Immature natural killer cell (primary cell): Measurements from ENCODE around the gene SMIM22. TPM values are rescaled to one million over a fixed set of nuclear protein-coding genes. Genes with fewer than 3 reads are reported as not detected.

Experiments used
- DNase-seq, 3 donors: peaks; one replicate each; pipeline ENCODE4 v3.0.0; 2022; ENCODE audit warnings: mixed read lengths in 1 of 3
- H3K27ac Mint-ChIP-seq, 6 donors: one replicate each; pipeline ENCODE4 v1.8.0; 2020; ENCODE audit warnings: mixed read lengths in 6 of 6, mild to moderate bottlenecking in 5 of 6, inconsistent platforms in 4 of 6, moderate library complexity in 3 of 6
- H3K27me3 Mint-ChIP-seq, 3 donors: one replicate each; pipeline ENCODE4 v1.8.0; 2020 to 2021; ENCODE audit warnings: low read depth in 3 of 3, mild to moderate bottlenecking in 3 of 3, mixed read lengths in 3 of 3, moderate library complexity in 3 of 3, inconsistent platforms in 1 of 3
- H3K36me3 Mint-ChIP-seq, 3 donors: one replicate each; pipeline ENCODE4 v1.8.0; 2020; ENCODE audit warnings: mixed read lengths in 3 of 3, inconsistent platforms in 2 of 3, mild to moderate bottlenecking in 2 of 3
- H3K4me1 Mint-ChIP-seq, 2 donors: one replicate each; pipeline ENCODE4 v1.8.0; 2020; ENCODE audit warnings: inconsistent platforms in 2 of 2, mild to moderate bottlenecking in 2 of 2, mixed read lengths in 2 of 2, moderate library complexity in 1 of 2
- H3K4me3 Mint-ChIP-seq, 5 donors: one replicate each; pipeline ENCODE4 v1.8.0; 2020; ENCODE audit warnings: mild to moderate bottlenecking in 5 of 5, mixed read lengths in 5 of 5, inconsistent platforms in 3 of 5, moderate library complexity in 3 of 5
- H3K9me3 Mint-ChIP-seq, 6 donors: one replicate each; pipeline ENCODE4 v1.8.0; 2020; ENCODE audit warnings: mild to moderate bottlenecking in 6 of 6, mixed read lengths in 6 of 6, inconsistent platforms in 4 of 6, moderate library complexity in 3 of 6
- polyA plus RNA-seq, 3 donors: library from polyadenylated mRNA; unstranded; fragments of 300-500 nt; fragmentation: Illumina TruSeq; gene quantifications; one replicate each; pipeline ENCODE4 v1.2.3, GENCODE V29; 2021

Gene SMIM22
- polyA plus RNA-seq, result not detected

- H3K27ac Mint-ChIP-seq, result no peak within 1 kb of the TSS
- H3K4me1 Mint-ChIP-seq, result peaks cover 0 to under 1% of the 10 kb centered on the region in 2 donors
- H3K27me3 Mint-ChIP-seq, result peaks cover 0 to 2% (median 0%) of the 10 kb centered on the region in 3 donors
- no peak within 1 kb of the TSS for H3K4me3 Mint-ChIP-seq
- H3K36me3 Mint-ChIP-seq, result no peaks in the 10 kb centered on the region
- no peak for DNase-seq
- no peaks in the 10 kb centered on the region for H3K9me3 Mint-ChIP-seq
These were observed at the start of gene SMIM22 for GRCh38 chr16:4795181-4795827. TSS of gene SMIM22 (plus strand) at chr16:4795369. CDS start at chr16:4795735, 366 bp downstream.

GRCh38 chr16:4746215-4746614 lies 49.0 kb upstream of the SMIM22 start:
- Mint-ChIP-seq H3K9me3 (no peaks in the 10 kb centered on the region), H3K27me3 (peaks cover 0 to 4% (median 1%) of the 10 kb centered on the region in 3 donors), H3K4me3 (no peak overlapping the region), H3K36me3 (peaks cover 0 to 3% (median 0%) of the 10 kb centered on the region in 3 donors), H3K4me1 (peaks cover 9 to 11% of the 10 kb centered on the region in 2 donors), H3K27ac (peak overlapping the region in 1 of 6 donors; percentile 7)
- no peak for DNase-seq

DNA sequence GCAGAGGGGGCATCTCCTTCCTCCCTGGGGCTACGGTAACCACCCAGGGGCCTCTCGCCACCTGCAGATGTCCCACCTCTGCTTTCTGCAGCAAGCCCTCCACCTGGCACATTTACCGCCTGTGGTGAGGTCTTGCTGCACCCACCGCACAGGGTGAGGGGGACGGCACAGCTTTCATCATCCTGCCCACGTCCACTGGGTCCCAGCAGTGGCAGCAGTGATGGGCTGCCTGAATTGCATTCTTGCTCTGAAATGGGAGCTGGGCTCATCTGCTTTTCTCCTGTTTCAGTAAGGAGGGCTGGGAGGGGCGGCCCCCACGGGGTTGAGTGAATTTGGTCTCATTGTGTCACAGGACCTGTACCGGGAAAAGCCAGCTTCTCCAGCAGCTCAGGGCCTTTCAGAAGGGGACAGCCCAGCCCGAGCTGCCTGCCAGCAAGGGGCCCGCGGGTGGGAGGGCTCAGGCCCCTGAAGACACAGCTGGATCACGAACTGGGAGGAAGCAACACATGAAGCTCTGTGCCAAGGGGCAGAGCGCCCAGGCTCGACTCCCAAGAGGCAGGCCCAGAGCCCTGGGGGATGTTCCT lies 48.1 kb upstream of the SMIM22 start:
- Mint-ChIP-seq H3K9me3 (no peaks in the 10 kb centered on the region), H3K4me3 (no peak overlapping the region), H3K4me1 (peaks cover 9 to 11% of the 10 kb centered on the region in 2 donors), H3K36me3 (peaks cover 0 to 3% (median 3%) of the 10 kb centered on the region in 3 donors), H3K27ac (no peak overlapping the region), H3K27me3 (peaks cover 0 to 4% (median 1%) of the 10 kb centered on the region in 3 donors)
- no peak for DNase-seq

DNA sequence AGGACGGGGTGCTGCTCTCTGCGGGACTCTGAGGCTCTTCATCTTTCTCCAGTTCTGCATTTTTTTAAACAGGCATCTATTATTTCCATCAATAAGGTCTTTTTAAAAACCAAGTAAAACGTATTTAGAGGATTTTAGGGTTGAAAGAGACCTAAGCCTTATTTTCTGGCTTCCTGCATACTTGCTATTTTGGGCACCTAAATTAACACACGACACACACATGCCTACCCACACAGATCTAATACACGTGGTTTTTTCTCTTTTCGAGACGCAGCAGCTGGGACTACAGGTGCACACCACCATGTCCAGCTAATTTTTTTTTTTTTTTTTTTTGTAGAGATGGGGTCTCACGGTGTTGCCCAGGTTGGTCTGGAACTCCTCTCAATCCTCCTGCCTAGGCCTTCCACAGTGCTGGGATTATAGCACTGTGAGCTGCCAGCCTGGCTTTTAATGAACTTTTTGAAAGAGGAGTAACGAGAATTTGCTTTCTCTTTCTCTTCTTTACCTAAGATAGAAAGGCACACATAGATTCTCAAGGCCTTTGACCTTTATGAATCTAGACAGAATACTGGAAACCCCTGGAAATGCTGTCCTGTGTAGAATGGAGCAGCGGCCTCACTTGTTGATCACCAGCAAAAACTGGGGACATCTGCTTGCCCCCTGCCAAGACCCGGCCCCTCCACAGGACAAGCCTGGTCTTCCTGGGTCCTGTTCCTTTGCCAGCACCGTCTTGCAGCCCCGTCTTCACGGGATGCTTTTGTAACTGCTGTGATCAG lies 47.1 kb upstream of the SMIM22 start:
- DNase-seq, result no peak
- peaks cover under 1 to 4% (median 3%) of the 10 kb centered on the region in 3 donors for H3K36me3 Mint-ChIP-seq
- H3K4me3 Mint-ChIP-seq, result peak overlapping the region in 2 of 5 donors; percentile 27 to 47
- H3K9me3 Mint-ChIP-seq, result no peaks in the 10 kb centered on the region
- peak overlapping the region; percentile 23 to 72 (median 59) for H3K27ac Mint-ChIP-seq
- H3K27me3 Mint-ChIP-seq, result peaks cover 0 to 4% (median 1%) of the 10 kb centered on the region in 3 donors
- H3K4me1 Mint-ChIP-seq, result peaks cover 9 to 11% of the 10 kb centered on the region in 2 donors

DNA sequence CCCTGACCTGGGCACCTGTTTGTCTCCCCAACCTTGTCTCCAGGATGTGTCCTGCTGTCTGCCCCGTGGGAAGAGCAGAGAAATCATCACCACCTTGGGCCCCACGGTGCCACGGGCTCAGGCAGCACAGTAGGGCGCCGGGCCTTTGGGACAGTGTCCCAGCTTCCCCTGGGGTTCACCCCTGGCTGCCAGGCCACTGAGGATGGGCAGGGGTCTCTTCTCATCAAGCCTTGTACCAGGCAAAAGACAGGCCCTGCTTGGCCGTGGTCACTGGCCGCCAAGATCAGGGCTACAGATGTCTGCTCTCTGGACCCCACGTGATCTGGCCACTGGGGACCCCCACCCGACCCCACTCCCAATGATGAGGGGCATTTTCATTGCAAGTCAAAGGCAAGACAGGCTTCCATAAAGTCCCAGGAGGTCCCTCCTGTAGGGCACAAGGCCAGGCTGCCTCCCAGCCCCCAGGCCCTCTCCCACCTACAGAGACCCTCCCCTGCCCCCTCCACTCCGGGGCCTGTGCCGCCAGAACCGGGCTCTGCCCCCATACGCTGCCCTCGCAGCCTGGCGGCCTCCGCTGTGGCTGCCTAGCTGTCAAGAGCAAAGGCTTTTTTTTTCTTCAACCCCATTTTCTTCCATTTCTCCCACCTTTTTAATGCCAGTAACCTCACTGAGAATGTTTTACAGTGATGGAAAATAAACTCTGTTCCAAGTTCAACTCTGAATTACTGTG lies 46.3 kb upstream of the SMIM22 start:
- Mint-ChIP-seq H3K9me3 (no peaks in the 10 kb centered on the region), H3K27me3 (peaks cover 0 to 2% (median 1%) of the 10 kb centered on the region in 3 donors), H3K27ac (peak overlapping the region in 1 of 6 donors; percentile 70), H3K4me3 (no peak overlapping the region), H3K36me3 (peaks cover 3 to 6% (median 4%) of the 10 kb centered on the region in 3 donors), H3K4me1 (peaks cover 9 to 11% of the 10 kb centered on the region in 2 donors)
- no peak for DNase-seq

- no peak overlapping the region for H3K27ac Mint-ChIP-seq
- peaks cover 9 to 11% of the 10 kb centered on the region in 2 donors for H3K4me1 Mint-ChIP-seq
- no peak for DNase-seq
- peaks cover 3 to 9% (median 6%) of the 10 kb centered on the region in 3 donors for H3K36me3 Mint-ChIP-seq
- no peaks in the 10 kb centered on the region for H3K9me3 Mint-ChIP-seq
- H3K27me3 Mint-ChIP-seq, result peaks cover 0 to 2% (median 1%) of the 10 kb centered on the region in 3 donors
- H3K4me3 Mint-ChIP-seq, result no peak overlapping the region
These were observed 45.4 kb upstream of the SMIM22 start for GRCh38 chr16:4749700-4750257.

DNA sequence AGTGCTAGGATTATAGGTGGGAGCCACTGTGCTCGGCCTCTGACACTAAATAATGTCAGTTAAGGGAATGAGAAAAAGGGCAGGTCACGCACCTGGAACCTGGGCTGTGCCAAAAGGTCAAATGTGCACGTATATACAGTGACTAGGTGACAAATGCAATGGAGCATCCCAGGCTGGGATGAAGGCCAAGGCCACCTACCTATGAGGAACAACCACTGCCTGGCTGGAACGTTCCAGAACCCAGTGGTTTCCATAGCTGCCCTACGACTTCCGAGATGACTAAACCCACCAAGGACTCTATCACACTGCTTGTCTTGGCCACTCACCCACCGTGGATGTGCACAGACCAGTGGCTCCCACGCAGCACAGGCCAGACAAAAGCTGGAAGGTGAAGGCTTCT lies 44.3 kb upstream of the SMIM22 start:
- peaks cover 9 to 14% of the 10 kb centered on the region in 2 donors for H3K4me1 Mint-ChIP-seq
- H3K36me3 Mint-ChIP-seq, result peaks cover 8 to 17% (median 14%) of the 10 kb centered on the region in 3 donors
- H3K9me3 Mint-ChIP-seq, result peaks cover 0 to 2% (median 0%) of the 10 kb centered on the region in 6 donors
- DNase-seq, result no peak
- no peak overlapping the region for H3K27ac Mint-ChIP-seq
- no peak overlapping the region for H3K4me3 Mint-ChIP-seq
- peaks cover 0 to 1% (median 0%) of the 10 kb centered on the region in 3 donors for H3K27me3 Mint-ChIP-seq

- Mint-ChIP-seq H3K27me3 (peaks cover 0 to 1% (median 0%) of the 10 kb centered on the region in 3 donors), H3K27ac (no peak overlapping the region), H3K36me3 (peaks cover 12 to 22% (median 19%) of the 10 kb centered on the region in 3 donors), H3K4me3 (no peak overlapping the region), H3K9me3 (peaks cover 0 to 2% (median 0%) of the 10 kb centered on the region in 6 donors), H3K4me1 (peaks cover 8 to 14% of the 10 kb centered on the region in 2 donors)
- DNase-seq, result no peak
These were observed 42.6 kb upstream of the SMIM22 start for GRCh38 chr16:4752351-4753100.

- peaks cover 0 to 1% (median 0%) of the 10 kb centered on the region in 3 donors for H3K27me3 Mint-ChIP-seq
- H3K4me1 Mint-ChIP-seq, result peaks cover under 1 to 7% of the 10 kb centered on the region in 2 donors
- no peak overlapping the region for H3K4me3 Mint-ChIP-seq
- H3K9me3 Mint-ChIP-seq, result peaks cover 0 to 2% (median 0%) of the 10 kb centered on the region in 6 donors
- H3K27ac Mint-ChIP-seq, result no peak overlapping the region
- H3K36me3 Mint-ChIP-seq, result peaks cover 12 to 22% (median 19%) of the 10 kb centered on the region in 3 donors
- DNase-seq, result no peak
These were observed 41.9 kb upstream of the SMIM22 start for GRCh38 chr16:4753227-4753626.

- Mint-ChIP-seq H3K27me3 (peaks cover 0 to 1% (median 0%) of the 10 kb centered on the region in 3 donors), H3K36me3 (peaks cover 12 to 33% (median 23%) of the 10 kb centered on the region in 3 donors), H3K9me3 (peaks cover 0 to 2% (median 0%) of the 10 kb centered on the region in 6 donors), H3K4me3 (no peak overlapping the region), H3K27ac (no peak overlapping the region), H3K4me1 (peaks cover 0 to 3% of the 10 kb centered on the region in 2 donors)
- no peak for DNase-seq
These were observed 40.3 kb upstream of the SMIM22 start for GRCh38 chr16:4754865-4755264.

DNA sequence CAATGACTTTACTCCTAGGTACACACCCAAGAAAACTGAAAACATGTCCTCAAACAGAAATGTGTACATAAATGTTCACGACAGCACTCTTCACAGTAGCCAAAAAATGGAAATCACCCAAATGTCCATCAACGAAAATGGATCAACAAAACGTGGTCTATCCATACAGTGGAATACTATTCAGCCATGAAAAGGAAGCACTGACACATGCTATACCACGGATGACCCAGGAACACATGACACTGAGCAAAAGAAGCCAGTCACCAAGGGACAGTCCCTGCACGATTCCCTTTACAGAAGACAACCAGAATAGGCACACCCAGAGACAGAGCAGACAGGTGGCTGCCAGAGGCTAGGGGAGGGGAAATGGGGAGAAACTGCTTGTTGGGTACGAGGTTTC lies 39.5 kb upstream of the SMIM22 start:
- Mint-ChIP-seq H3K9me3 (peaks cover 0 to 2% (median 0%) of the 10 kb centered on the region in 6 donors), H3K36me3 (peaks cover 12 to 35% (median 23%) of the 10 kb centered on the region in 3 donors), H3K27ac (no peak overlapping the region), H3K27me3 (no peaks in the 10 kb centered on the region), H3K4me1 (peaks cover 0 to 3% of the 10 kb centered on the region in 2 donors), H3K4me3 (no peak overlapping the region)
- DNase-seq, result no peak

GRCh38 chr16:4760221-4760910 lies 34.8 kb upstream of the SMIM22 start:
- Mint-ChIP-seq H3K9me3 (peaks cover 0 to 2% (median 0%) of the 10 kb centered on the region in 6 donors), H3K27ac (peak overlapping the region in 1 of 6 donors; percentile 35), H3K4me3 (no peak overlapping the region)

More at GRCh38 chr16:4760221-4760910, 34.8 kb upstream of the SMIM22 start:
- no peaks in the 10 kb centered on the region for H3K27me3 Mint-ChIP-seq
- H3K36me3 Mint-ChIP-seq, result peaks cover 9 to 24% (median 15%) of the 10 kb centered on the region in 3 donors
- no peak for DNase-seq
- H3K4me1 Mint-ChIP-seq, result peaks cover 0 to 5% of the 10 kb centered on the region in 2 donors
